GM04503 (cell line): ENCODE measurements around the gene EYA4.

Experiments
- DNase-seq: peaks from one replicate; pipeline ENCODE4 v3.0.0-alpha.2; 2012; ENCODE audit warnings: low read depth

Gene EYA4

GRCh38 chr6:133241086-133241900 is at the start of gene EYA4:
TSS of gene EYA4 (plus strand) at chr6:133241357. CDS start at chr6:133274781, 33,424 bp downstream.
- DNase-seq: no peak

- no peak for DNase-seq
Measured at GRCh38 chr6:133193396-133193795, 47.8 kb upstream of the EYA4 start.

GRCh38 chr6:133198725-133199124 is 42.4 kb upstream of the EYA4 start:
- no peak for DNase-seq

GRCh38 chr6:133201231-133201630 is 39.9 kb upstream of the EYA4 start:
- DNase-seq: no peak

- DNase-seq: no peak
Measured at GRCh38 chr6:133202610-133203343, 38.4 kb upstream of the EYA4 start.

GRCh38 chr6:133203344-133203697 is 37.8 kb upstream of the EYA4 start:
- no peak for DNase-seq

GRCh38 chr6:133205304-133205703 is 35.9 kb upstream of the EYA4 start:
- no peak for DNase-seq

GRCh38 chr6:133206942-133207341 is 34.2 kb upstream of the EYA4 start:
- no peak for DNase-seq

- no peak for DNase-seq
Measured at GRCh38 chr6:133207754-133208153, 33.4 kb upstream of the EYA4 start.

- DNase-seq: no peak
Measured at GRCh38 chr6:133208183-133208755, 32.9 kb upstream of the EYA4 start.

GRCh38 chr6:133214267-133214666 is 26.9 kb upstream of the EYA4 start:
- no peak for DNase-seq

- DNase-seq: no peak
Measured at GRCh38 chr6:133218852-133219251, 22.3 kb upstream of the EYA4 start.

GRCh38 chr6:133223452-133224029 is 17.6 kb upstream of the EYA4 start:
- no peak for DNase-seq

- DNase-seq: no peak
Measured at GRCh38 chr6:133225560-133225959, 15.6 kb upstream of the EYA4 start.

GRCh38 chr6:133227344-133227743 is 13.8 kb upstream of the EYA4 start:
- DNase-seq: no peak

- no peak for DNase-seq
Measured at GRCh38 chr6:133230052-133230451, 11.1 kb upstream of the EYA4 start.

- DNase-seq: no peak
Measured at GRCh38 chr6:133235221-133235620, 5.9 kb upstream of the EYA4 start.

- no peak for DNase-seq
Measured at GRCh38 chr6:133236932-133237331, 4.2 kb upstream of the EYA4 start.

GRCh38 chr6:133240511-133241085 is 559 bp upstream of the EYA4 start:
- no peak for DNase-seq

GRCh38 chr6:133241901-133242636 is 912 bp downstream of the EYA4 start:
- no peak for DNase-seq
